OCI-LY7 (cell line): Measurements from ENCODE around the gene SNRK.

ENCODE experiments used
- EZH2phosphoT487 ChIP-seq: fragments of 200-600 bp; sonication (generic); IDR thresholded peaks from 2 replicates; pipeline ENCODE4 v1.6.1; 2018; ENCODE audit warnings: low read depth, borderline replicate concordance, mild to moderate bottlenecking, mixed run types, antibody characterized with exemption, low read length, moderate library complexity, mixed read lengths
- TF ChIP-seq, protein P1 (sequence below): fragments of 200-600 bp; sonication (generic); conservative IDR thresholded peaks from 2 replicates; pipeline ENCODE4 v1.5.1; 2014; ENCODE audit warnings: mild to moderate bottlenecking, antibody characterized with exemption, low read length, moderate library complexity, mixed read lengths

DNA sequence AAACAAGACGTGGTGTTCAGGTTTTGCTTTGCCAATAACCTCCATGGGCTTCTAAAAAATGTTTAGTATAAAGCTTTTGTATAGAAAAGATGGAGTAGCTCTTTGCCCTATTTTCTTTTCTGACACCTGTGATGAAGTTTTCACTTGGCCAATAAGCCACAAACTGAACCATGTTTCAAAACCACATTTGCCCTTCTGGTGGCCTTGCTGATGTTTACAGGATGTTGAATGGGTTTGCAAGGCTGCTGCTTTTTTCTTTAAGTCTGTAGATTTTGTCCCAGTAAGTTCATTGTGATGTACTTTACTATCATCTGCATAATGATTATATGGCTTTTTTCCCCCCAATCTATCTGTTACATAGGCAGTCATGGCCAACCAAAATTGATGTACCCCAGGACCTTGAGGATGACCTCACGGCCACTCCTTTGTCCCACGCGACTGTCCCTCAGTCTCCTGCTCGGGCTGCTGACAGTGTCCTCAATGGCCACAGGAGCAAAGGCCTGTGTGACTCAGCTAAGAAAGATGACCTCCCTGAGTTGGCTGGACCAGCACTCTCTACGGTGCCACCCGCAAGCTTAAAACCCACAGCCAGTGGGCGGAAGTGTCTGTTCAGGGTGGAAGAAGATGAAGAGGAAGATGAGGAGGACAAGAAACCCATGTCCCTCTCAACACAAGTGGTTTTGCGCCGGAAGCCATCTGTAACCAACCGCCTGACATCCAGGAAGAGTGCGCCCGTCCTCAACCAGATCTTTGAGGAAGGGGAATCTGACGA, 60.8 kb downstream of the SNRK start:
- TF ChIP-seq, protein P1, sequence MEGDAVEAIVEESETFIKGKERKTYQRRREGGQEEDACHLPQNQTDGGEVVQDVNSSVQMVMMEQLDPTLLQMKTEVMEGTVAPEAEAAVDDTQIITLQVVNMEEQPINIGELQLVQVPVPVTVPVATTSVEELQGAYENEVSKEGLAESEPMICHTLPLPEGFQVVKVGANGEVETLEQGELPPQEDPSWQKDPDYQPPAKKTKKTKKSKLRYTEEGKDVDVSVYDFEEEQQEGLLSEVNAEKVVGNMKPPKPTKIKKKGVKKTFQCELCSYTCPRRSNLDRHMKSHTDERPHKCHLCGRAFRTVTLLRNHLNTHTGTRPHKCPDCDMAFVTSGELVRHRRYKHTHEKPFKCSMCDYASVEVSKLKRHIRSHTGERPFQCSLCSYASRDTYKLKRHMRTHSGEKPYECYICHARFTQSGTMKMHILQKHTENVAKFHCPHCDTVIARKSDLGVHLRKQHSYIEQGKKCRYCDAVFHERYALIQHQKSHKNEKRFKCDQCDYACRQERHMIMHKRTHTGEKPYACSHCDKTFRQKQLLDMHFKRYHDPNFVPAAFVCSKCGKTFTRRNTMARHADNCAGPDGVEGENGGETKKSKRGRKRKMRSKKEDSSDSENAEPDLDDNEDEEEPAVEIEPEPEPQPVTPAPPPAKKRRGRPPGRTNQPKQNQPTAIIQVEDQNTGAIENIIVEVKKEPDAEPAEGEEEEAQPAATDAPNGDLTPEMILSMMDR = no peak
- TF ChIP-seq EZH2phosphoT487 = no peak
